Lower lobe of right lung (tissue), 2 donors: ENCODE measurements around the gene TP53TG3C. TPM values are rescaled to one million over a fixed set of nuclear protein-coding genes. Genes with fewer than 3 reads are reported as not detected.
"Not testable (repeated sequence)": the region's sequence is repeated elsewhere in the genome, so short reads cannot be mapped to it uniquely, and the experiment has no call there.

Experiments
- ATAC-seq, 2 donors: fragments of 200-7000 bp; cut with Tn5 transposase; one replicate each; pipeline ENCODE4 v1.9.1; 2020 to 2022; ENCODE audit warnings: mild to moderate bottlenecking in 2 of 2, moderate library complexity in 2 of 2
- DNase-seq: peaks from one replicate; pipeline ENCODE4 v3.0.0-alpha.2; 2020
- H3K27ac ChIP-seq: fragments of 200-600 bp; one replicate; pipeline ENCODE4 v1.8.0; 2022
- H3K27me3 ChIP-seq: fragments of 200-600 bp; one replicate; pipeline ENCODE4 v1.8.0; 2022; ENCODE audit warnings: low read depth
- H3K36me3 ChIP-seq: fragments of 200-600 bp; one replicate; pipeline ENCODE4 v1.8.0; 2022; ENCODE audit warnings: mild to moderate bottlenecking
- H3K4me1 ChIP-seq: fragments of 200-600 bp; one replicate; pipeline ENCODE4 v1.8.0; 2022
- H3K4me3 ChIP-seq: fragments of 200-600 bp; one replicate; pipeline ENCODE4 v1.8.0; 2022; ENCODE audit warnings: mild to moderate bottlenecking
- H3K9me3 ChIP-seq: fragments of 200-600 bp; one replicate; pipeline ENCODE4 v1.8.0; 2022
- intact Hi-C: fragments of 100-400 bp; cut with DNase I; formaldehyde crosslinking; loops from one replicate; pipeline ENCODE4 v1.11.0; 2022
- long read RNA-seq: library from polyadenylated mRNA; unstranded; transcript quantifications from one replicate; pipeline ENCODE4 v2.0.0, GENCODE V29; 2021
- total RNA-seq: library from RNA; stranded (reverse); fragmentation: NEBNext Ultra II Directional; extraction: Animal tissue kit (Norgen Biotek cat#: 25700); gene quantifications from one replicate; pipeline ENCODE4 v1.2.1, GENCODE V29; 2021
- donor health status: DM: no; HTN: yes; CAD: no; lungs with severe emphysema.

Gene TP53TG3C, protein sequence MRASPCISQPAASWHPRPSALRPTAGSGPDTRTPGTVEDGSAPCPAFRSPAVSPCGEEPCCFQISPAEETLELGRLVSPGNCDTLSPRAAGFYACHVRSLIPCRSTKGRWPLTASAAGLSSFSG
- not detected for total RNA-seq
- long read RNA-seq: 0 reads

DNA sequence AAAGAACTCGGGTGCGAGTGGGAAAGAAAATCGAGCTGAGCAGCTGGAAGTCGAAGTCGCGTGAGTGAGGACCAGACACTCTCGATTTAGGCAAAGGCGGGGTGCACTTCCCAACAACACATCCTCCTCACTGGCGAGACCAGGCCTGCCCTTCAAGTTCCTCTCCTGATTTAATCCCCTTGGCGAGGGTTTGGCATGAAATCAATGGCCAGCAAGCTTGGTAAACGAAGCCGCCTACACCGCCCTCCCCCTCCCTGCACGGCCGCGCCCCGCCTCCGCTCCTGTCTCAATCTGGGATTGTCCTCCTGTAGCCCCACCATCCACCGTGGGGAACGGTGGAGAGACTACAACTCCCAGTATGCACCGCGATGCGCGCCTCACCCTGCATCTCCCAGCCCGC lies at the start of gene TP53TG3C:
TSS of gene TP53TG3C (plus strand) at position 301 of the 400 bp plus-strand sequence. CDS start at position 369, 68 bp downstream.
- H3K27ac ChIP-seq, intact Hi-C loops, H3K4me1 ChIP-seq, DNase-seq, ATAC-seq, H3K27me3 ChIP-seq, H3K9me3 ChIP-seq, H3K4me3 ChIP-seq, H3K36me3 ChIP-seq: not testable (repeated sequence)

Other genes with a start within 250 kb of the TP53TG3C start
- not detected for gene TP53TG3E, start 110.1 kb downstream of the TP53TG3C start, total RNA-seq
- not detected for gene TP53TG3B, start 166.6 kb downstream of the TP53TG3C start, total RNA-seq